HFFc6 (cell line): ENCODE results near the gene PROX2. TPM values are rescaled to one million over a fixed set of nuclear protein-coding genes. Genes with fewer than 3 reads are reported as not detected.
A peak's percentile ranks its signal among the peaks of the same experiment; 100 is the strongest.

Experiments
- DNase-seq: peaks from one replicate; pipeline ENCODE4 v3.0.0-alpha.2; 2018
- H3K27ac Mint-ChIP-seq: 2 replicates; pipeline ENCODE4 v1.8.0; 2020; ENCODE audit warnings: mild to moderate bottlenecking, mixed read lengths
- H3K27me3 Mint-ChIP-seq: 2 replicates; pipeline ENCODE4 v1.8.0; 2021; ENCODE audit warnings: mild to moderate bottlenecking, moderate library complexity, mixed read lengths; ENCODE audit not compliant: insufficient read depth
- H3K36me3 Mint-ChIP-seq: 2 replicates; pipeline ENCODE4 v1.8.0; 2021; ENCODE audit warnings: low read depth, mixed read lengths
- H3K4me1 Mint-ChIP-seq: 2 replicates; pipeline ENCODE4 v1.8.0; 2020; ENCODE audit warnings: low read depth, mixed read lengths
- H3K4me3 Mint-ChIP-seq: 2 replicates; pipeline ENCODE4 v1.8.0; 2020; ENCODE audit warnings: mild to moderate bottlenecking, moderate library complexity, mixed read lengths
- H3K9me3 Mint-ChIP-seq: 2 replicates; pipeline ENCODE4 v1.8.0; 2020; ENCODE audit warnings: mild to moderate bottlenecking, mixed read lengths
- CTCF ChIP-seq: fragments of 200-600 bp; sonication (generic); IDR thresholded peaks from 2 replicates; pipeline ENCODE4 v1.5.0; 2021; ENCODE audit warnings: antibody characterized with exemption, mild to moderate bottlenecking
- total RNA-seq, 6 experiments: library from RNA; stranded (reverse); fragmentation: NEBNext Ultra II Directional; extraction: Animal tissue kit (Norgen Biotek cat#: 25700); gene quantifications; 2 replicates in 1 of 6; 3 replicates in 5 of 6; pipeline ENCODE4 v1.2.3, GENCODE V29; 2021

Gene PROX2
- total RNA-seq, 6 experiments from 2014 or later: not detected

GRCh38 chr14:74846168-74846567, 29.8 kb downstream of the PROX2 start:
- Mint-ChIP-seq H3K27me3 (no peaks in the 10 kb centered on the region), H3K9me3 (no peaks in the 10 kb centered on the region), H3K4me3 (peak overlapping the region; percentile 38), H3K4me1 (peaks cover 53% of the 10 kb centered on the region), H3K36me3 (no peaks in the 10 kb centered on the region), H3K27ac (peak overlapping the region; percentile 75)
- peak; percentile 41 for DNase-seq
- TF ChIP-seq CTCF: no peak

DNA sequence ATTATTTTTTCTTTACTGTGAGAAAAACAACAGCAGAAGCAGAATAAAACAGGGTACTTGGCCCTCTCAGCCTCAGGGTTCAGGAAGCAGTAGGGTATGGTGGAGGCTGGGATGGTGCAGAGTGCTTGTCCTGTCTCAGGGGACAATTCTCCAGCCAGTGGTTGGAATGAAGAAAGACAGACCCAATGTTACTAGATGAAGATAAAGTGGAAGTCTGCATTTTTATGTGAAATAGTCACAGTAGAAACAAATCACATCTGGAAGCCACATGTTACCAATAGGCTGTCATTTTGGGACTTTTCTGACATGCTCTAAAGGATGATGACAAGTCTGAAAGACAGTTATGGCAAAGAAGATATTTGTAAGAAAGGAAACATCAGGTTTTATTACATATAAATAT, 32.3 kb downstream of the PROX2 start:
- peak; percentile 48 for DNase-seq
- H3K36me3 Mint-ChIP-seq: no peaks in the 10 kb centered on the region
- H3K27me3 Mint-ChIP-seq: no peaks in the 10 kb centered on the region
- H3K27ac Mint-ChIP-seq: no peak overlapping the region
- no peaks in the 10 kb centered on the region for H3K9me3 Mint-ChIP-seq
- no peak overlapping the region for H3K4me3 Mint-ChIP-seq
- TF ChIP-seq CTCF: 0 out of 2 replicates have a peak, but pooled peaks have one; percentile 32
- peaks cover 53% of the 10 kb centered on the region for H3K4me1 Mint-ChIP-seq

DNA sequence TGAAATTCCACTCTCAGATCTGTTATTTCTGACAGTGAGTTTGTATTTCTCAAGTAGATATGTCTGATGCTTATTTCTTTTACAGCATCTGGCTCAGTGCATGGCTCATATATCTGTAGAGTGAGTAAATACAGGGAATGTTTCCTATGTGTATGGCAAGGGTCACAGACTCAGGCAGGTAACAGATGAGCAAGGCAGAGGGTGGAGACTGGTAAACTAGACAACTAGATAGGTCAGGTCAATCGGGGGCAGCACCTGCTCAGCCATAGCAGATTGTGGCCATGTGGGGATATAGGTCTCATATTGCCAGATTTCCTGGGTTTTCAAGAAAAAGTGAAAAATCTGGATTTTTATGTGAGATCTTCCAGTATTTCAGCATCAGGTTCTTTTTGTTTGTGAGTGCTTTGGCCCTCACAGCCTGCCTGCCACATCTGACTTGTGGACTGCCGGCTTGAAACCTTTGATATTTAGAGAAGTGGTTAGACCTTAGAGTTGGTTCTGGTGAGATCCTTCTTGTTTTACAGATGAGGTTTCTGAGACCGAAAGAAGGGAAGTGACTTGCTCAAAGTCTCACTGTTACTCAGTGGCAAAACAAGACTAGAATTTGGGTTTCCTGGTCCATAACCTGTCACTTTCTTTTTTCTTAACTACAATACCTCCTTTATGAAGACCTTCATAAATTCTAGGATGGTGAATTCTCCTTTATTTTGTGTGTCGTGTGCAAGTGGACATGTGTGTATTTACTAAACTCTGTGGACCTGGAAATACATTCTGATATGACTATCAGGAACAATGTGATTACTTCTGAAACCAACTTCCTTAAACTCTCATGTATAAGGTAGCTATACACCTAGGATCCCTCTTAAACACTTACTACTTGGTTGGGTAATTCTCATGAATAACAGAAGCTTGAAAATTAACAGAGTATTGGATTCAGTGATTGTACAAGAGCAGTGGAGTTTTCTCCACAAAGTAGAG, 34.4 kb downstream of the PROX2 start:
- H3K9me3 Mint-ChIP-seq: no peaks in the 10 kb centered on the region
- peaks cover 11% of the 10 kb centered on the region for H3K36me3 Mint-ChIP-seq
- H3K4me1 Mint-ChIP-seq: peaks cover 54% of the 10 kb centered on the region
- no peak overlapping the region for H3K27ac Mint-ChIP-seq
- no peak overlapping the region for H3K4me3 Mint-ChIP-seq
- TF ChIP-seq CTCF: no peak
- DNase-seq: no peak
- no peaks in the 10 kb centered on the region; the same call in 1 of the 2 replicates for H3K27me3 Mint-ChIP-seq

GRCh38 chr14:74840603-74841030, 35.3 kb downstream of the PROX2 start:
- Mint-ChIP-seq H3K27me3 (no peaks in the 10 kb centered on the region; the same call in 1 of the 2 replicates), H3K36me3 (peaks cover 15% of the 10 kb centered on the region), H3K4me1 (peaks cover 54% of the 10 kb centered on the region), H3K9me3 (no peaks in the 10 kb centered on the region), H3K27ac (no peak overlapping the region), H3K4me3 (no peak overlapping the region)
- no peak for TF ChIP-seq CTCF
- no peak for DNase-seq

DNA sequence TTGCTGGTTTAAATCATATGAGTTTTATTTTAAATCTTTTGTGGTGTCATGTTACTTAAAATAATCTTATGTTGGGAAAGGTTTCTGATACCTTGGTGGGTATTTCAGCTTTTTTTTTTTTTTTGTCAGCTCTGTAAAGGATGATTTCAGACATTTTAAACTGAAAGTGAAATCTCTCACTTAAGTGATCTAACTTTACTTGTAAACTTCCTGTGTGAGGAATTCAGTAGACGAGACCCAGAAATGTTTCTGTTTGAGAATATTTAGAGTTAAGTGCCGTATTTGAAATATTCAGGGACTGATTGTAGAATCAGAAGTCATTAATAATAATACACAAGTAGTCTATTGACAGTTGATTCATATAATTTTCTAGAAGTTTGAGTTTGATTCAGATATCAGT, 37.8 kb downstream of the PROX2 start:
- H3K9me3 Mint-ChIP-seq: no peaks in the 10 kb centered on the region
- peak overlapping the region; percentile 19; the same call in 1 of the 2 replicates for H3K27ac Mint-ChIP-seq
- peaks cover 20% of the 10 kb centered on the region for H3K36me3 Mint-ChIP-seq
- no peaks in the 10 kb centered on the region; the same call in 1 of the 2 replicates for H3K27me3 Mint-ChIP-seq
- DNase-seq: no peak
- peaks cover 46% of the 10 kb centered on the region for H3K4me1 Mint-ChIP-seq
- no peak for TF ChIP-seq CTCF
- H3K4me3 Mint-ChIP-seq: peak overlapping the region; percentile 59
